Activated CD8-positive, alpha-beta memory T cell treated with anti-CD3 and anti-CD28 coated beads for 24 hours (primary cell): ENCODE data around the gene TEX261.

Source experiments
- DNase-seq: peaks from one replicate; pipeline ENCODE4 v3.0.0-alpha.2; 2020

TEX261 gene

DNA sequence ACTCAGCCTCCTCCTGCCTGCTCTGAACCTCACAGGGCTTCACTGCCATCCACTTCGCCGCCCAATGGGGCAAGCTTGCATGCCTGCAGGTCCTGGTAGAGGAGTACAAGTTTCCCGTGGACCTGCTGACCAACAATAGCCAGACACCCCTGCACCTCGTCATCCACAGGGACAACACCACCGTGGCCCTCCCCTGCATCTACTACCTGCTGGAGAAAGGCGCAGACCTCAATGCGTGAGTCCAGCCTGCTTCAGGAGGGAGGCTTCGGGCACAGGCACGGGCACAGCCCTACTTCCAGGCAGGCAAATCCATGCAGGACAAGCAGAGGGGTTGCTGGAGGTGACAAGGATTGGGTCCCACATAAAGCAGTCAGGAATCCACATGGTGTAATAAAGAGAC lies 15.0 kb downstream of the TEX261 start:
- DNase-seq, result peak; percentile 56

DNA sequence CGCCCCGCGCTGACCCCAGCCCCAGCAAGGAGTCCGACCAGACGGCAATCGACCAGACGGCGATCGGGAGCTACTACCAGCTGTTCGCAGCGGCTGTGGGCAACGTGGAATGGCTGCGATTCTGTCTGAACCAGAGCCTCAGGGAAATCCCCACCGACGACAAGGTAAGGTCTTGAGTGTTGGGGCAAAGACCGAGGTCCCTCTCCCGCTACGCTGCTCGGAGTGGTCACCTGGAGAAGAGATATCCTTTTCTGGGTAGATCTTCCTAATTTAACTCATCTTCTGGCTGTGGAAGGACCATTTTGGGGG lies 15.5 kb downstream of the TEX261 start:
- DNase-seq, result no peak

DNA sequence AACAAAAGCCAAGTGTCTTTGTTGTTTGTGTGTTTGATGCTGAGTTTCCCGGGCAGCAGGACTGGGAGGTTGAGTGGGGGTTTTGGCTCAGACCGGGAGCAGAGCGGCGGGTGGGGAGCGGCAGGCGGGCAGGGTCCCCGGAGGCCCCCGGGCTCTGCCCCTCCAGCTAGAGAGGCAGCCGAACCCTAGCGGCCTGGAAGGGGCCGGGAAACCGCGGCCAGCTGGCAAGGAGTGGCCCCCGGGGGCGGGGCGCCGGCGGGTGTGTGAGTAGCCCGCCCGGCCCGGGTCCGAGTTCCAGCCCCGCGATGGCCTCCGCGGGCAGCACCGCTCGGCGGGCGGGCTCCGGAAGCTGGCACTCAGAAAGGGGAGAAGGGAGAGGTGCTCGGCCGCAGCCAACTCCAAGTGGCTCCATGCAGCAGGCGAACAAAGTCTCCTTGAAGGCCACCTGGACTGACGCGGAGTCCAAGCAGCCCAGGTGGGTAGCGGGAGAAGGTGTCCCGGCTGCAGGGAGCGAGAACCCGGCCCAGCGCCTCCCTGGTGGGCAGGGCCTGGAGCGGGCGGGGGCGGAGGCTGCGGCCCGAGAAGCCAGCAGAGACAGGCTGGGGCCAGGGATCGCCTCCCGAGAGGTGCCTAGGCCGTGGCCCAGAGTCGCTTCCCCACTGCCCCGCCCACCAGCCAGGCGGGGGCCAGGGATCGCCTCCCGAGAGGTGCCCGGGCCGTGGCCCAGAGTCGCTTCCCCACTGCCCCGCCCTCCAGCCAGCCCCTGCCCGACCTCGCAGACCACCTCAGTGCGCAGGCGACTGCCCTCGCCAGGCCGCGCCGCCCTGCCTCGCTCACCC lies 16.1 kb downstream of the TEX261 start, which contains the start of gene ANKRD53:
TSS of gene ANKRD53 (plus strand) at position 290 of the 839 bp plus-strand sequence. CDS start at position 306, 16 bp downstream.
- DNase-seq, result peak; percentile 71

DNA sequence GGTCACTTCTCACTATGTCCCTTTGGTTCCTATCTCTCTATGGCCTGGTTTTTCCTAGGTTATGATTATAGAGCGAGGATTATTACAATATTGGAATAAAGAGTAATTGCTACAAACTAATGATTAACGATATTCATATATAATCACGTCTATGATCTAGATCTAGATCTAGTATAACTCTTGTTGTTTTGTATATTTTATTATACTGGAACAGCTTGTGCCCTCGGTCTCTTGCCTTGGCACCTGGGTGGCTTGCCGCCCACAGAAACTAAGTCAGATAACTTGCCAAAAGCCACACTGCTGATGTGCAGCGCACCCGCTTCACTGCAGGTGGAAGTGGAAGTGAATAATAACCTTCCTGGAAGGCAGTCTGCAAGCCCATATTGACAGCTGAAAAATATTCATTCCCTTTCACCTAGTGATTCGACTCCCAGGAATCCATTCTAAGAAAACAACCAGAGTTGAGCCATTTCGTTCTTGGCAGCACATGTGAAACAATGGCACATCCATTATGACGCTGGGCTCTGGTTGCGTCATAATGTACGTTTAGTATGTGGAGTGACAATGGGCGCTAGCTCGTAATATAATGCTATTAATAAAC lies 17.0 kb downstream of the TEX261 start:
- DNase-seq, result no peak

DNA sequence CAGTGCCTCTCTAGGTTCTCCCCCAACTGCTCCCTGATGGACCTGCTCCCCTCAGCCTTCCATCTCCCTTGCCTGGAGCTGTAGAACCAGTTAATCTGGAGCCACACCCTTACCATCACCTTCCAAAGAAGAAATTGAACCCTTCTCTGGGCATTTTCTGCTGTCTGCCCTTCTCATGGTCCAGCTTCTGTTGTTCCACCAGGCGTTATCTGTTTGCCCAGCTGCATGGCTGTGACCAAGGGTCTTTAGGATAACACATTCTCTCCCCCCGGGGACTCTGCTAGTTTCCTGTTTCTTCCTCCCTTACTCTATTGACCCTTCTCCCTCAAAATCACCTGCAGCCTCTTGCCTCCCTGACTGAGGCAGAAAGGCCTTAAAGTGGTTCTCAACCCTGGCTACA lies 19.4 kb downstream of the TEX261 start:
- no peak for DNase-seq

- no peak for DNase-seq
Observed at GRCh38 chr2:70974592-70974991, 20.1 kb downstream of the TEX261 start.

DNA sequence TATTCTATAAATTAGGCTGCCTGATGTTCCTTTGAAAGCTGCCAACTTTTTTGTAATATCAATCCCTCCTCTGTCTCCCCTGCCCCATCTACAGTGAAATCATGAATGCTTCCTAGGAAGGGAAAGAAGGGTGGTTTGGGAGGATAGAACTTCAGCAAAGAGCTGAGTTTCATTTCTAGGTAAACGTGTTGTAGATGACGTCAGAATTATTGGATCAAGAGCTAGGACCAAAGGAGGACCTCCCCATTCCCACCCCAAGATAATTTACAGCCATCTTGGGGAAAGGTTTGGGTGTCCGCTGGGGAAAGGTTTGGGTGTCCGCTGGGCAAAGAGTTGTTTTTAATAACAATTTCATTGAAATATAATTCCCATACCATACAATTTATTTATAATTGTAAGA lies 27.5 kb downstream of the TEX261 start:
- no peak for DNase-seq

- peak; percentile 47 for DNase-seq
Observed at GRCh38 chr2:70966681-70967080, 28.0 kb downstream of the TEX261 start.

GRCh38 chr2:70965506-70965905 lies 29.2 kb downstream of the TEX261 start:
- DNase-seq, result peak; percentile 56

DNA sequence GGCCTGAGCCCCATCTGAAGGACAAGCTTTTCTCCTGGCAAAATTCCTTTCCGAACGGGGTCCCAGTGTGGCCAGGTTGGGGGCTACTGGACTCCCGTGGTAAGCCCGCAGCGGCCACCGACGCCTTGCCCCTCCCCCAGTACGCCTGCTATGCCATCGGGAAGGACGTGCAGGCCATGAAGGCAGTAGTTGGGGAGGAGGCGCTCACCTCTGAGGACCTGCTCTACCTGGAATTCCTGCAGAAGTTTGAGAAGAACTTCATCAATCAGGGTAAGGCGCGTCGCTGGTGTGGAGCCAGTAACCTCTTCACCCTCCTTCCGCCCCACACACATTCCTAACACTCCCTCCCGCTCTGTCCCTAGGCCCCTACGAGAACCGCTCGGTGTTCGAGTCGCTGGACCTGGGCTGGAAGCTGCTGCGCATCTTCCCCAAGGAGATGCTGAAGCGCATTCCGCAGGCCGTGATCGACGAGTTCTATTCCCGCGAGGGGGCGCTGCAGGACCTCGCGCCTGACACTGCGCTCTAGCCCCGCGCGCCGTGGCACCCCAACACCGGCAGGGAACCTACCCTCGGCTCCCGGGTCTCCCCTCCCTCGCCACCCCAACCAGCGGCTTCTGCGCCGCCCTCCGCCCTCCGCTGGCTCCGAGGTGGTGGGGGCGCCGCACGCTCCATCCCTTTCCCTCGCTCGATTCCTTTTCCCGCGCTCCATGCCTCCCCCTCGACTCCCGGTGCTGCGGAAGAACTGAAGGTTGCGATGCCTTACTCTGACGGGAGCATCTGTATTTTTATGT lies 29.9 kb downstream of the TEX261 start:
- peak; percentile 93 for DNase-seq

GRCh38 chr2:70964133-70964532 lies 30.5 kb downstream of the TEX261 start:
- no peak for DNase-seq

DNA sequence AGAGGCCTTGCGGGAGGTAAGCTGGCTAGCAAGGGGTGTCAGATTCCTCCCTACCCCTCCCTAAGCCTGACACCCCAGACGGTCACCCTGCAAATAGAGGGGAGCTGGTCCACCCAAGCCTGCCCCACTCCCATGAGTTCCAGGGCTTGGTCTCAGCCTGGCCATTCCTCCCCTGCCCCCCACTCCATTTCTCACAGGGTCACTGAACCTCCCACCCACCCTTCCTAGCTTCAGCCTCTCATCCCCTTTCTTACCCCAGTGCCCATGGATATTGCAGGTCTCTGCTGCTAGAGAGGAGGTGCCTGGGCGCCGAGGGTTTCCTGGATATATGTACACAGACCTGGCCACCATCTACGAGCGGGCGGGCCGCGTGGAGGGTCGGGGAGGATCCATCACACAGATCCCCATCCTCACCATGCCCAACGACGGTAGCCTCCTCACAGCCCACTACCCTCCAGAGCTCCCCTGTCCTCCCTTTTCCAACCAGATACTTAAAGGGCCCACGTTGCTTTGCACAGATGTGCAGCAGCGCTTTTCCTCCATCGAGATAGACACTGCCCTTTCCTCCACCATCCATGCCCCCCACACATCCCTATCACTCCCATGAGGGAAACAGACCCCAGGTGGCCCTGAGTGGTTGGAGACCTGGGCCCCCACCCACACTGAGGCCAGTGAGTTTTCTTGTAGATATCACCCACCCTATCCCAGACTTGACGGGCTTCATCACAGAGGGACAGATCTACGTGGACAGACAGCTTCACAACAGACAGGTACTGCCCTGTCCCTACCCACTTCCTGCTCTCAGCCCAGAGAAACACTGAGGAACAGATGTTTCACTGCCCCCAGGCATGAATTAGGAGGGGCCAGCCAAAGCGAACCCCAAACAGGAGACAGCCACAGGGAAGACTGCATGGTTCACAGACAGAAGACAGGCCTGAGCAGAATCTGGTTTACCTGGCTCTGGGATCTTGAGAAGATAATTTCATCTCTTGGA lies 31.5 kb downstream of the TEX261 start:
- DNase-seq, result peak; percentile 54

DNA sequence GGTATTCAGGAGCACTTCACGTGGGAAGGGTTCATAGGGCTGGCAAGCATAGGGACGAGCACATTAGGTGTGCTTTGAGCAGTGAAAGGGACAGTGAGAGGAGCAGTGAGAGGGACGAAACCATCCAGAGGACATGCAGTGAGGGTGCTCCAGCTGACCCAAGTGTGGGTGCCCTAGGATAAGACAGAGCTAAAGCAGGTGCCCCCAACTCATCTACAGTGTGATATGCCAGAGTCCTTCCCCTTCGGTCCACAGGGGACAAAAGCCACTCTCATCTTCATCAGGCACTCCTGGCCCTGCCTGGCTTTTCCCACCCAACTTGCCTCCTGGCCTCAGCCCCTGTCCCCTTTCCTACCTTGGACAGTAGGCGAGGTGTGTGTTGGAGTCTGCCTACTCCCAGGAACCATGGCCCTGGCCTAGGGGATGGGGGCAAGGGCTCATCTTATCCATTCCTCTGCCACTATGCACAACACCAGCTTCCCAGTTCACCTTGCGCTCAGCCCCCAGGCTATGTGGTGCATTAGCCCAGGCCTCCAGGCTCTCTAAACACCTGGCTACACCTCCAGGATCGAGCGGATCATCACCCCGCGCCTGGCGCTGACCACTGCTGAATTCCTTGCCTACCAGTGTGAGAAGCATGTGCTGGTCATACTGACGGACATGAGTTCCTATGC lies 32.3 kb downstream of the TEX261 start:
- peak; percentile 50 for DNase-seq

GRCh38 chr2:70961648-70961994 lies 33.1 kb downstream of the TEX261 start:
- DNase-seq, result no peak

DNA sequence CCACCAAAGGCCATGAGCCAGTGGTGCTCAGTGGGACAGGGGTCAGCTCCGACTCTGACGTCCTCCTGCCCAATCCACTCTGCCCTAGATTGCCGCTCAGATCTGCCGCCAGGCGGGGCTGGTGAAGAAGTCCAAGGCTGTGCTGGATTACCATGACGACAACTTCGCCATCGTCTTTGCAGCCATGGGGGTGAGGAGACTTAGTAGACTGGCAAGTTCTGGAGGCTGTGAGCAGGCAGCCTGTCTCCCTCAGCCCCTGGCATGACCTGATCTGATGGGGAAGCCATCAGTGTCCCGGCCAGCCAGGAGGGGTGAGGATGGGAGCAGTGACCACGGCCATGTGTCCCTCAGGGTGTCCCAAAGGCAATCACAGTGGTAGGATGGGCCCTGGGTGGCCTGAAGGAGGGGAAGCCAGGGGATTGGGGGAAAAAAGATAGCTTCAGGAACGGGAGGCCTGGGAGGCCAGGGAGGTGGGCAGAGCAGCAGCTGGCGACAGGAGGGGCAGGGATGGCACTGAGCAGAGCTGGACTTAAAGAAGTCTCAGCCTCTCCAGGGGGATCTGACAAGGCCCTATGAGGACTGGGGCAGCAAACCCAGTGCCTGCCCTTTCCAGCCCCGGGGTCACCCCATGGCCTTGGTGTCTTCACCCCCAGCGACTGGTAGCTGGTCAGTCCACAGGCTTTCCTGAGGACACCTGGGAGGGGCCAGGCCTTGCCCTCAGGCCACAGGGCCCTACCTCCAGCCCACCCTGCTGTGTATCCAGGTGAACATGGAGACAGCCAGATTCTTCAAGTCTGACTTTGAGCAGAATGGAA lies 33.6 kb downstream of the TEX261 start:
- DNase-seq, result peak; percentile 48

- peak; percentile 51 for DNase-seq
Observed at GRCh38 chr2:70959851-70960832, 34.5 kb downstream of the TEX261 start.

GRCh38 chr2:70959271-70959761 lies 35.4 kb downstream of the TEX261 start:
- DNase-seq, result peak; percentile 47

DNA sequence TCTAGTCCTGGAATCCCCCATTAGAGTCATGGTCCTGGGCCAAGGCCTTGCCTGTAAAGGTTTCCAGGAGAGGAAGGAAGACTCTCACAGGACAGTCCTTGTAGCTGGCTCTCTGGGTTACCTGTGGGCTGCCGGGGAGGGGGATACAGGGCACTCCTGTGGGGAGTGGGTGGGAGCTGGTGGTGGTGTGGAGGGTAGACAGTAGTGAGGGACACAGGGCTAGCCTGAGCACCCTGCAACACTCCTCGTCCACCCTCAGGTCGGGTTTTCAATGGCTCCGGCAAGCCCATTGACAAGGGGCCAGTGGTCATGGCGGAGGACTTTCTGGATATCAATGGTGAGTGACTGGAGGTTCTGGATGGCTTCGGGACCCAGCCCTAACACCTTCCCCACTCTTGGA lies 35.9 kb downstream of the TEX261 start:
- DNase-seq, result peak; percentile 53

GRCh38 chr2:70957798-70958197 lies 36.9 kb downstream of the TEX261 start:
- no peak for DNase-seq

- DNase-seq, result peak; percentile 7
Observed at GRCh38 chr2:70956141-70956540, 38.5 kb downstream of the TEX261 start.
